ENCODE results near the gene RDH8. TPM values are rescaled to one million over a fixed set of nuclear protein-coding genes. Genes with fewer than 3 reads are reported as not detected.

RDH8 gene
- total and polyA plus RNA-seq, 2 experiments from 2014 or later, result not detected

DNA sequence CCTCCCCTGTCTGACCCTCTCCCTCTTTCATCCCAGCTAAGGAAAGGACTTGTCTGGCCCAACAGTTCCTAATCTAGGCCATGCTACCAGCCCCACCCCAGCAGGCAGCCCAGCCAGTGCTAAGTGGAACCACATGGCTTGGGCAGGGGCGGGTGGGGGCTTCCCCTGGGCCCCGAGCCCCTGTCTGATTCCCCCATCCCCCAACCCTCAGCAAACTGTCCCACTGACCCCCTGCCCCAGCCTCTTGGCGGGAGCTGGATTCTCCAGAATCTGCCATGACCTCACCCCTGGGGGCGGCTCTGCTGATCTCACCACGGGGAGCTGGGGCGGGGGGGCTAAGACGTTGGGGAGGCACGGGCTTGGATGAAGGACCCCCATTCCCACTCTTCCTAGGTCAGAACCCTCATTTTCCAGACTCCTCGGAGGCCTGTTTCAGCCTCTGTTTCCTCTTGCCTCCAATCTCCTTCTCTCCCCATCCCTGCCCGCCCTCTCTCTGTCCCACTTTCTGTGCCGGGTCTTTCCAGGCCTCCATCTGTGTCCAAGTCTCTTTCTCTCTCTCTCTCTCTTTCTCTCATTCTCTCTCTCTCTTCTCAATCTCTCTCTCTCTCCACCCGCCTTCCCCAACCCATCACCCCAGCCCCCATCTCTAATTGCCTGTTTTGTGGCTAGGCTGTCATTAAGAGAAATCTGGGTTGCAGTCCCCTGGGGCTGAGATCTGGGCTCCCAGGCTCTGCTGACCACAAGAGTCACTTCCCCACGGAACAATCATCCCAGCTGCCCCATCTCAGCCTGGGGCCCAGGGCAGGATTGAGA lies 5.7 kb upstream of the RDH8 start:
- TF ChIP-seq, protein P1, sequence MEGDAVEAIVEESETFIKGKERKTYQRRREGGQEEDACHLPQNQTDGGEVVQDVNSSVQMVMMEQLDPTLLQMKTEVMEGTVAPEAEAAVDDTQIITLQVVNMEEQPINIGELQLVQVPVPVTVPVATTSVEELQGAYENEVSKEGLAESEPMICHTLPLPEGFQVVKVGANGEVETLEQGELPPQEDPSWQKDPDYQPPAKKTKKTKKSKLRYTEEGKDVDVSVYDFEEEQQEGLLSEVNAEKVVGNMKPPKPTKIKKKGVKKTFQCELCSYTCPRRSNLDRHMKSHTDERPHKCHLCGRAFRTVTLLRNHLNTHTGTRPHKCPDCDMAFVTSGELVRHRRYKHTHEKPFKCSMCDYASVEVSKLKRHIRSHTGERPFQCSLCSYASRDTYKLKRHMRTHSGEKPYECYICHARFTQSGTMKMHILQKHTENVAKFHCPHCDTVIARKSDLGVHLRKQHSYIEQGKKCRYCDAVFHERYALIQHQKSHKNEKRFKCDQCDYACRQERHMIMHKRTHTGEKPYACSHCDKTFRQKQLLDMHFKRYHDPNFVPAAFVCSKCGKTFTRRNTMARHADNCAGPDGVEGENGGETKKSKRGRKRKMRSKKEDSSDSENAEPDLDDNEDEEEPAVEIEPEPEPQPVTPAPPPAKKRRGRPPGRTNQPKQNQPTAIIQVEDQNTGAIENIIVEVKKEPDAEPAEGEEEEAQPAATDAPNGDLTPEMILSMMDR (IDR thresholded peaks at IDR 0.05; ENCODE audit: poor library complexity), result no peak
- no peak for TF ChIP-seq EZH2 (IDR thresholded peaks at IDR 0.05; ENCODE audit: borderline replicate concordance)
- no peak for TF ChIP-seq EZH2phosphoT487 (IDR thresholded peaks at IDR 0.05; ENCODE audit: low read depth, severe bottlenecking, unreplicated experiment)
- peak overlapping the region; percentile 28 for H3K27ac ChIP-seq
- H3K79me2 ChIP-seq, result no peaks in the 10 kb centered on the region
- DNase-seq (ENCODE audit: low spot score), result no peak
- H4K20me1 ChIP-seq (ENCODE audit: insufficient read depth, poor library complexity, severe bottlenecking), result no peaks in the 10 kb centered on the region
- H3K27me3 ChIP-seq, result peaks cover 34% of the 10 kb centered on the region
- H3K4me3 ChIP-seq, result no peak overlapping the region
- H3K4me1 ChIP-seq (ENCODE audit: insufficient read depth), result peaks cover 16% of the 10 kb centered on the region
- no peaks in the 10 kb centered on the region for H3K9me2 ChIP-seq (replicated peaks; ENCODE audit: insufficient read depth)
- H3K9me3 ChIP-seq (ENCODE audit: low read depth), result no peaks in the 10 kb centered on the region
- H3K4me2 ChIP-seq, result no peak overlapping the region
- no peaks in the 10 kb centered on the region for H3K36me3 ChIP-seq (replicated peaks; ENCODE audit: insufficient read depth, low read depth)
- H2AFZ ChIP-seq, result no peak overlapping the region
- 42% methylated on average over 6 of the region's 13 CpGs for WGBS (ENCODE audit: low lambda C conversion rate, missing lambda C conversion rate)

DNA sequence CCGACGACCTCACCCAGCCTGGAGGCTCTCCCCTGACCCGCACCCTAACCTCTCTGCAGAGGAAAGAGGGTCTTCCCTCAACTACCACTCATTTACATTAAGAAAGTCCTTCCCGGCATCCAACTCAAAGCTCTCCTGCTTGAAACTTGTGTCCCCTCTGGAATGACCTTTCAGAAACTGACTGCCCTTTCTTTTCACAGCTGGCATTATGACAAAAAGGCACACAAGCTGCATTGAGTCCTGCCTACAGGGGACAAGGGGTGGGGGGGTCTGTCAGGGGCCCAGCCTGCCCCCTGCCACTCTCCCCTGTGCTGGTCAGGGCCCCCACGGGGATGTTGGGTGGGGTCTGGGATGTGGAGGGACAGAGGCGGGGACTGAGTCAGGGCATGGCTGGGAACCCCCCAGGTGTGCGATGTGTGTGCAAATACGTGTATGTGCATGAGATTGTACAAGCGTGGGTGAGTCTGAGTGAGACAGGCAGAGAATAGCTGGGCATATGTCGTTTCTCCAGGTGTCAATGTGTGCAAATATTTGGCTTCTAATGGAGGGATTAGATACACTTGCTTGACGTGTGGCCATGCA lies 5.0 kb upstream of the RDH8 start:
- Histone ChIP-seq H3K9me3 (ENCODE audit: low read depth) (no peaks in the 10 kb centered on the region), H3K4me3 (no peak overlapping the region), H3K27ac (peak overlapping the region; percentile 27), H3K79me2 (no peaks in the 10 kb centered on the region), H3K4me2 (no peak overlapping the region), H3K9me2 (replicated peaks; ENCODE audit: insufficient read depth) (no peaks in the 10 kb centered on the region), H3K27me3 (peaks cover 35% of the 10 kb centered on the region), H4K20me1 (ENCODE audit: insufficient read depth, poor library complexity, severe bottlenecking) (no peaks in the 10 kb centered on the region), H3K36me3 (replicated peaks; ENCODE audit: insufficient read depth, low read depth) (no peaks in the 10 kb centered on the region), H3K4me1 (ENCODE audit: insufficient read depth) (peaks cover 16% of the 10 kb centered on the region), H2AFZ (no peak overlapping the region)
- TF ChIP-seq EZH2phosphoT487 (IDR thresholded peaks at IDR 0.05; ENCODE audit: low read depth, severe bottlenecking, unreplicated experiment) (no peak), EZH2 (IDR thresholded peaks at IDR 0.05; ENCODE audit: borderline replicate concordance) (no peak)
- TF ChIP-seq, protein P1 (IDR thresholded peaks at IDR 0.05; ENCODE audit: poor library complexity), result no peak
- 47% methylated on average over 11 of the region's 11 CpGs for WGBS (ENCODE audit: low lambda C conversion rate, missing lambda C conversion rate)
- no peak for DNase-seq (ENCODE audit: low spot score)

DNA sequence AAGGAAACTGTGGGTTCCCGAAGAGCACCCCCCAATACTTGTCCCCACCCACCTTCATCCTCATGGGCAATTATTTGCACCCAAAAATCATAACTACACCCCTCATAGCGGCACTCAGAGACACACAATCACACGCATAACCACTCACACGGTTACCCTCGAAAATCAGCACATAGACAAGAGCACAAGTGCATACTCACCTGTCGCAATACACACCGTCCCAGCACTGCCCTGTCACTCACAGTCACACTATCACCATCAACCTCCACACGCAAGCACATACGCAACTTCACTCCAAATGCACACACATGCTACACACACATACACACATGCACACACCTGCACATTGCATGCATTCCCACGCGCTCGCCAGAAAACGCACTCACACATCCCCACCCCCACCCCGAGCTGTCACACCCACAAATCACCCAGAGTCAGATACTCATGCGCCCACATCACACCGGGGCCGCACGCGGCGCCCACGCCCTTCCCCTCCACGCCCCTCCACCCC lies 3.5 kb upstream of the RDH8 start:
- H3K27ac ChIP-seq, result no peak overlapping the region
- H3K4me1 ChIP-seq (ENCODE audit: insufficient read depth), result peaks cover 16% of the 10 kb centered on the region
- peak overlapping the region; percentile 72 for H3K4me2 ChIP-seq
- H3K9me2 ChIP-seq (replicated peaks; ENCODE audit: insufficient read depth), result no peaks in the 10 kb centered on the region
- whole genome bisulfite sequencing (ENCODE audit: low lambda C conversion rate, missing lambda C conversion rate), result 30% methylated on average over 9 of the region's 22 CpGs
- no peak overlapping the region for H3K4me3 ChIP-seq
- no peaks in the 10 kb centered on the region for H3K9me3 ChIP-seq (ENCODE audit: low read depth)
- H4K20me1 ChIP-seq (ENCODE audit: insufficient read depth, poor library complexity, severe bottlenecking), result no peaks in the 10 kb centered on the region
- TF ChIP-seq, protein P1 (IDR thresholded peaks at IDR 0.05; ENCODE audit: poor library complexity), result no peak
- TF ChIP-seq EZH2phosphoT487 (IDR thresholded peaks at IDR 0.05; ENCODE audit: low read depth, severe bottlenecking, unreplicated experiment), result no peak
- TF ChIP-seq EZH2 (IDR thresholded peaks at IDR 0.05; ENCODE audit: borderline replicate concordance), result no peak
- H3K79me2 ChIP-seq, result no peaks in the 10 kb centered on the region
- no peaks in the 10 kb centered on the region for H3K36me3 ChIP-seq (replicated peaks; ENCODE audit: insufficient read depth, low read depth)
- H2AFZ ChIP-seq, result no peak overlapping the region
- DNase-seq (ENCODE audit: low spot score), result no peak
- H3K27me3 ChIP-seq, result peaks cover 42% of the 10 kb centered on the region
